HepG2 (cell line): Measurements from ENCODE around the gene MYRFL. TPM values are rescaled to one million over a fixed set of nuclear protein-coding genes. Genes with fewer than 3 reads are reported as not detected.

Source experiments
- ATAC-seq: fragments of 200-7000 bp; cut with Tn5 transposase; 3 replicates; pipeline ENCODE4 v1.9.1; 2020; ENCODE audit warnings: mild to moderate bottlenecking, moderate library complexity
- BruUV-seq: library from RNA; stranded (reverse); fragments of 400-500 nt; replicated peaks from 2 replicates; lab custom pipeline; 2021; lab: Mats Ljungman, UMichigan
- CTCF ChIA-PET: fragments of 300-600 bp; formaldehyde crosslinking; extraction: SDS; loops from one replicate; lab custom pipeline; 2021; ENCODE audit warnings: low total read pairs, inconsistent platforms, low intra/inter-chr PET ratio; lab: Yijun Ruan, JAX
- POLR2A ChIA-PET: fragments of 350-600 bp; sonication (Branson Sonifier 250); formaldehyde crosslinking; loops from one replicate; lab custom pipeline; 2020; ENCODE audit warnings: antibody characterized with exemption, inconsistent platforms; lab: Yijun Ruan, JAX
- DNase-seq: peaks from one replicate; pipeline ENCODE4 v3.0.0-alpha.2; 2015; ENCODE audit warnings: low spot score
- FAIRE-seq: peaks from 3 replicates; lab custom pipeline; 2011; peaks lifted over from hg19 to GRCh38; lab: Jason Lieb, UNC
- H2AFZ ChIP-seq: one replicate; pipeline ENCODE4 v1.6.1; 2011; ENCODE audit warnings: low read length, inconsistent platforms
- H3K27ac ChIP-seq: fragments of 300-600 bp; 3 replicates; pipeline ENCODE4 v1.8.0; 2011; ENCODE audit warnings: mixed run types, mild to moderate bottlenecking, mixed read lengths, low read length, inconsistent platforms; ENCODE audit not compliant: insufficient read depth; ENCODE audit errors: extremely low read length
- H3K27me3 ChIP-seq, 2 experiments: fragments of 200-600 bp in 1 of 2; 2 replicates in 1 of 2; 3 replicates in 1 of 2; pipeline versions ENCODE4 v1.6.0 to v1.8.0; 2011; ENCODE audit warnings: low read length in 2 of 2, mild to moderate bottlenecking in 2 of 2, moderate library complexity in 2 of 2, inconsistent platforms in 1 of 2; ENCODE audit not compliant: insufficient read depth in 2 of 2, control insufficient read depth in 1 of 2
- H3K36me3 ChIP-seq, 2 experiments: fragments of 200-600 bp in 1 of 2; replicated peaks in 1 of 2; 2 replicates in 1 of 2; 3 replicates in 1 of 2; pipeline versions ENCODE4 v1.5.1 to v1.8.0; 2011; ENCODE audit warnings: low read length in 2 of 2, inconsistent platforms in 1 of 2; ENCODE audit not compliant: insufficient read depth in 2 of 2, control insufficient read depth in 1 of 2
- H3K4me1 ChIP-seq: 2 replicates; pipeline ENCODE4 v1.5.1; 2012; ENCODE audit warnings: low read length, inconsistent platforms; ENCODE audit not compliant: insufficient read depth
- H3K4me2 ChIP-seq: 2 replicates; pipeline ENCODE4 v1.6.0; 2011; ENCODE audit warnings: low read depth, low read length, inconsistent platforms
- H3K4me3 ChIP-seq, 3 experiments: fragments of 200-600 bp in 1 of 3; sonication (generic), shearing (Covaris generic) in 1 of 3; replicated peaks in 1 of 3; 2 replicates each; pipeline ENCODE4 v1.5.1; 2011 to 2016; ENCODE audit warnings: low read length in 3 of 3, inconsistent platforms in 2 of 3, low read depth in 2 of 3, mild to moderate bottlenecking in 2 of 3, control low read depth in 1 of 3, mixed read lengths in 1 of 3; ENCODE audit not compliant: insufficient read depth in 1 of 3
- H3K79me2 ChIP-seq: one replicate; pipeline ENCODE4 v1.6.1; 2011; ENCODE audit warnings: low read length, inconsistent platforms; ENCODE audit not compliant: insufficient read depth
- H3K9ac ChIP-seq: 2 replicates; pipeline ENCODE4 v1.6.0; 2011; ENCODE audit warnings: mild to moderate bottlenecking, low read depth, low read length, inconsistent platforms; ENCODE audit not compliant: insufficient read depth
- H3K9me3 ChIP-seq: 2 replicates; pipeline ENCODE4 v1.5.1; 2012; ENCODE audit warnings: mild to moderate bottlenecking, low read length
- H4K20me1 ChIP-seq: 2 replicates; pipeline ENCODE4 v1.6.0; 2011; ENCODE audit warnings: inconsistent platforms, mild to moderate bottlenecking, low read length, moderate library complexity; ENCODE audit not compliant: insufficient read depth
- ATF1 ChIP-seq: IDR thresholded peaks from 2 replicates; pipeline ENCODE4 v1.6.1; 2016; ENCODE audit warnings: mild to moderate bottlenecking, control low read depth
- GZF1 ChIP-seq: sonication (generic); formaldehyde crosslinking; IDR thresholded peaks from 2 replicates; pipeline ENCODE4 v1.5.1; 2020; ENCODE audit warnings: mild to moderate bottlenecking, missing genetic modification reagents
- MAFF ChIP-seq: IDR thresholded peaks from 2 replicates; pipeline ENCODE4 v1.6.1; 2011; ENCODE audit warnings: low read depth, low read length, improper control_type of control experiment
- TCF12 ChIP-seq, 2 experiments: fragments of 450-650 bp in 1 of 2; sonication (generic) in 1 of 2; formaldehyde crosslinking in 1 of 2; IDR thresholded peaks; 2 replicates each; pipeline versions ENCODE4 v1.6.1 to v1.8.0; 2017 to 2022; ENCODE audit warnings: antibody characterized with exemption in 1 of 2, mild to moderate bottlenecking in 1 of 2, missing genetic modification reagents in 1 of 2, moderate library complexity in 1 of 2
- WGBS: methylation state at CpG from one replicate; pipeline ENCODE4 v1.1.6; 2017; ENCODE audit warnings: low lambda C conversion rate; 5-methylcytosine and 5-hydroxymethylcytosine counted together
- in situ Hi-C: cut with HindIII; loops from 2 replicates; pipeline ENCODE4 v1.10.0; 2017; ENCODE audit warnings: low pct_unique_long_range_greater_than_20kb; ENCODE audit not compliant: extremely low pct_ligation_motif_present
- intact Hi-C: fragments of 100-400 bp; cut with micrococcal nuclease; formaldehyde crosslinking; loops from one replicate; pipeline ENCODE4 v1.10.0; 2022; ENCODE audit not compliant: unreplicated experiment
- polyA plus RNA-seq, 8 experiments: library from polyadenylated mRNA; depleted of rRNA in 3 of 8; stranded (reverse) in 7 of 8; unstranded in 1 of 8; fragments of >200 nt; fragmentation: Illumina TruSeq in 4 of 8; extraction: Trizol in 4 of 8; gene quantifications; 2 replicates each; pipeline versions ENCODE4 v1.2.1 to v1.2.3, GENCODE V29; 2011 to 2016; ENCODE audit warnings: low read depth in 4 of 8, missing spikeins in 1 of 8, mixed read lengths in 1 of 8; ENCODE audit not compliant: insufficient read depth in 1 of 8
- total RNA-seq, 5 experiments: library from RNA; depleted of rRNA; stranded (reverse); fragments of >200 nt; fragmentation: Illumina TruSeq; extraction: Trizol; gene quantifications; 2 replicates each; pipeline ENCODE4 v1.2.3, GENCODE V29; 2016; ENCODE audit warnings: low read depth in 1 of 5
- TF ChIP-seq, protein P1 (sequence below): sonication (generic); formaldehyde crosslinking; IDR thresholded peaks from one replicate; pipeline ENCODE4 v1.5.1; 2020; ENCODE audit warnings: mild to moderate bottlenecking, missing genetic modification reagents; ENCODE audit errors: not compliant biosample characterization
- TF ChIP-seq, protein P2 (sequence below): sonication (generic); formaldehyde crosslinking; IDR thresholded peaks from 2 replicates; pipeline ENCODE4 v1.8.1; 2023; ENCODE audit warnings: mild to moderate bottlenecking, missing genetic modification reagents

The MYRFL gene
- total and polyA plus RNA-seq, 2 of the 13 experiments (the other 11 are each of a cell fraction or from before 2014, with no cell fraction given), result 0.09 to 0.11 TPM

DNA sequence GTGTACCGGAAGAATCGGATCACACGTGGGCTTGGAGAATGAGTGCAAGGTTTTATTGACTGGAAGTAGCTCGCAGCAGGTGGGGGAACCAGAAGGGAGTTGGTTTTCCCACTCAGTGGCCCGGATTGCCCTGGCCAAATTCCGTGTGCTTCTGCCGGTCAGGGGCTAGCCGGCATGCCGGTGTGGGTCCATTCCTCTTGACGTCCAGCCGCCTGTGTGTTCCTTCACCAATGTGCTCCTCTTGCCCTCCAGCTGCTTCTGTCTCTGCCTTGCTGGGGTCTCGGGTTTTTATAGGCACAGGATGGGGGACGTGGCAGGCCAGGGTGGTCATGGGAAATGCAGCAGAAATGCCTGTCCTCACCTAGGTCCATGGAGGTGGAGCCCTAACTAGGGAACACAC is 11.0 kb downstream of the MYRFL start:
- Histone ChIP-seq H3K36me3 (no peaks in the 10 kb centered on the region), H4K20me1 (no peaks in the 10 kb centered on the region), H3K27ac (no peak overlapping the region), H3K4me1 (peaks cover 15% of the 10 kb centered on the region), H3K27me3 (no peaks in the 10 kb centered on the region), H3K9me3 (no peaks in the 10 kb centered on the region), H3K79me2 (no peaks in the 10 kb centered on the region), H3K9ac (no peak overlapping the region), H2AFZ (no peak overlapping the region), H3K4me3 (no peak overlapping the region), H3K4me2 (no peak overlapping the region)
- in situ Hi-C loops, result no loop called here
- no peak for FAIRE-seq
- ChIA-PET POLR2A (no interaction called here), CTCF (no interaction called here)
- BruUV-seq, result no TSS peak
- 40% methylated on average over 13 of the region's 13 CpGs for WGBS
- no peak for DNase-seq
- intact Hi-C loops, result no loop called here
- TF ChIP-seq, protein P1, sequence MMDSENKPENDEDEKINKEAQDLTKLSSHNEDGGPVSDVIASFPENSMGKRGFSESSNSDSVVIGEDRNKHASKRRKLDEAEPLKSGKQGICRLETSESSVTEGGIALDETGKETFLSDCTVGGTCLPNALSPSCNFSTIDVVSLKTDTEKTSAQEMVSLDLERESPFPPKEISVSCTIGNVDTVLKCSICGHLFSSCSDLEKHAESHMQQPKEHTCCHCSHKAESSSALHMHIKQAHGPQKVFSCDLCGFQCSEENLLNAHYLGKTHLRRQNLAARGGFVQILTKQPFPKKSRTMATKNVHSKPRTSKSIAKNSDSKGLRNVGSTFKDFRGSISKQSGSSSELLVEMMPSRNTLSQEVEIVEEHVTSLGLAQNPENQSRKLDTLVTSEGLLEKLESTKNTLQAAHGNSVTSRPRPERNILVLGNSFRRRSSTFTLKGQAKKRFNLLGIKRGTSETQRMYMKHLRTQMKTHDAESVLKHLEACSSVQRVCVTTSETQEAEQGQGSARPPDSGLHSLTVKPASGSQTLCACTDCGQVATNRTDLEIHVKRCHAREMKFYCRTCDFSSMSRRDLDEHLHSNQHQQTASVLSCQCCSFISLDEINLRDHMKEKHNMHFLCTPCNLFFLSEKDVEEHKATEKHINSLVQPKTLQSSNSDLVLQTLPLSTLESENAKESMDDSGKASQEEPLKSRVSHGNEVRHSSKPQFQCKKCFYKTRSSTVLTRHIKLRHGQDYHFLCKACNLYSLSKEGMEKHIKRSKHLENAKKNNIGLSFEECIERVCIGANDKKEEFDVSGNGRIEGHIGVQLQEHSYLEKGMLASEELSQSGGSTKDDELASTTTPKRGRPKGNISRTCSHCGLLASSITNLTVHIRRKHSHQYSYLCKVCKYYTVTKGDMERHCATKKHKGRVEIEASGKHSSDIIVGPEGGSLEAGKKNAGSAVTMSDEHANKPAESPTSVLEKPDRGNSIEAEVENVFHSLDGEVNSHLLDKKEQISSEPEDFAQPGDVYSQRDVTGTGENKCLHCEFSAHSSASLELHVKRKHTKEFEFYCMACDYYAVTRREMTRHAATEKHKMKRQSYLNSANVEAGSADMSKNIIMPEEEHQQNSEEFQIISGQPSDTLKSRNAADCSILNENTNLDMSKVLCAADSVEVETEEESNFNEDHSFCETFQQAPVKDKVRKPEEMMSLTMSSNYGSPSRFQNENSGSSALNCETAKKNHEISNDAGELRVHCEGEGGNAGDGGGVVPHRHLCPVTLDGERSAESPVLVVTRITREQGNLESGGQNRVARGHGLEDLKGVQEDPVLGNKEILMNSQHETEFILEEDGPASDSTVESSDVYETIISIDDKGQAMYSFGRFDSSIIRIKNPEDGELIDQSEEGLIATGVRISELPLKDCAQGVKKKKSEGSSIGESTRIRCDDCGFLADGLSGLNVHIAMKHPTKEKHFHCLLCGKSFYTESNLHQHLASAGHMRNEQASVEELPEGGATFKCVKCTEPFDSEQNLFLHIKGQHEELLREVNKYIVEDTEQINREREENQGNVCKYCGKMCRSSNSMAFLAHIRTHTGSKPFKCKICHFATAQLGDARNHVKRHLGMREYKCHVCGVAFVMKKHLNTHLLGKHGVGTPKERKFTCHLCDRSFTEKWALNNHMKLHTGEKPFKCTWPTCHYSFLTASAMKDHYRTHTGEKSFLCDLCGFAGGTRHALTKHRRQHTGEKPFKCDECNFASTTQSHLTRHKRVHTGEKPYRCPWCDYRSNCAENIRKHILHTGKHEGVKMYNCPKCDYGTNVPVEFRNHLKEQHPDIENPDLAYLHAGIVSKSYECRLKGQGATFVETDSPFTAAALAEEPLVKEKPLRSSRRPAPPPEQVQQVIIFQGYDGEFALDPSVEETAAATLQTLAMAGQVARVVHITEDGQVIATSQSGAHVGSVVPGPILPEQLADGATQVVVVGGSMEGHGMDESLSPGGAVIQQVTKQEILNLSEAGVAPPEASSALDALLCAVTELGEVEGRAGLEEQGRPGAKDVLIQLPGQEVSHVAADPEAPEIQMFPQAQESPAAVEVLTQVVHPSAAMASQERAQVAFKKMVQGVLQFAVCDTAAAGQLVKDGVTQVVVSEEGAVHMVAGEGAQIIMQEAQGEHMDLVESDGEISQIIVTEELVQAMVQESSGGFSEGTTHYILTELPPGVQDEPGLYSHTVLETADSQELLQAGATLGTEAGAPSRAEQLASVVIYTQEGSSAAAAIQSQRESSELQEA (CRISPR knock-in tag), result no peak
- TF ChIP-seq, protein P2, sequence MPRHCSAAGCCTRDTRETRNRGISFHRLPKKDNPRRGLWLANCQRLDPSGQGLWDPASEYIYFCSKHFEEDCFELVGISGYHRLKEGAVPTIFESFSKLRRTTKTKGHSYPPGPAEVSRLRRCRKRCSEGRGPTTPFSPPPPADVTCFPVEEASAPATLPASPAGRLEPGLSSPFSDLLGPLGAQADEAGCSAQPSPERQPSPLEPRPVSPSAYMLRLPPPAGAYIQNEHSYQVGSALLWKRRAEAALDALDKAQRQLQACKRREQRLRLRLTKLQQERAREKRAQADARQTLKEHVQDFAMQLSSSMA, result no peak
- TF ChIP-seq GZF1 (CRISPR knock-in tag) (no peak), MAFF (no peak), TCF12 (IDR thresholded peaks at IDR 0.05) (no peak), TCF12 (CRISPR knock-in tag; IDR thresholded peaks at IDR 0.05) (no peak), ATF1 (CRISPR knock-in tag) (no peak)
- ATAC-seq, result no peak
